T-helper 1 cell treated with Interleukin-12 subunit alpha and Interleukin-12 subunit beta and Interleukin-4 antibody, amounts not matched to agents 30 μg/mL and 1 μg/mL, for 36 hours (primary cell): Measurements from ENCODE around the gene HSD17B12.

ENCODE experiments used
- H3K27ac Mint-ChIP-seq: one replicate; pipeline ENCODE4 v1.8.0; 2021; ENCODE audit warnings: mild to moderate bottlenecking, mixed read lengths
- H3K27me3 Mint-ChIP-seq: one replicate; pipeline ENCODE4 v1.8.0; 2021; ENCODE audit warnings: low read depth, mixed read lengths
- H3K36me3 Mint-ChIP-seq: one replicate; pipeline ENCODE4 v1.8.0; 2021; ENCODE audit warnings: low read depth, mixed read lengths
- H3K4me1 Mint-ChIP-seq: one replicate; pipeline ENCODE4 v1.8.0; 2021; ENCODE audit warnings: low read depth, mixed read lengths
- H3K4me3 Mint-ChIP-seq: one replicate; pipeline ENCODE4 v1.8.0; 2021; ENCODE audit warnings: mild to moderate bottlenecking, moderate library complexity, mixed read lengths
- H3K9me3 Mint-ChIP-seq: one replicate; pipeline ENCODE4 v1.8.0; 2021; ENCODE audit warnings: mixed read lengths

The HSD17B12 gene

GRCh38 chr11:43786016-43786415 lies 105.5 kb downstream of the HSD17B12 start:
- Mint-ChIP-seq H3K4me3 (no peak overlapping the region), H3K27ac (no peak overlapping the region), H3K27me3 (no peaks in the 10 kb centered on the region), H3K9me3 (peaks cover 28% of the 10 kb centered on the region), H3K4me1 (peaks cover 3% of the 10 kb centered on the region), H3K36me3 (peaks cover 27% of the 10 kb centered on the region)

- H3K9me3 Mint-ChIP-seq = peaks cover 28% of the 10 kb centered on the region
- no peak overlapping the region for H3K27ac Mint-ChIP-seq
- peaks cover 25% of the 10 kb centered on the region for H3K36me3 Mint-ChIP-seq
- peaks cover 3% of the 10 kb centered on the region for H3K4me1 Mint-ChIP-seq
- H3K27me3 Mint-ChIP-seq = no peaks in the 10 kb centered on the region
- H3K4me3 Mint-ChIP-seq = no peak overlapping the region
Observed at GRCh38 chr11:43787824-43788223, 107.3 kb downstream of the HSD17B12 start.

DNA sequence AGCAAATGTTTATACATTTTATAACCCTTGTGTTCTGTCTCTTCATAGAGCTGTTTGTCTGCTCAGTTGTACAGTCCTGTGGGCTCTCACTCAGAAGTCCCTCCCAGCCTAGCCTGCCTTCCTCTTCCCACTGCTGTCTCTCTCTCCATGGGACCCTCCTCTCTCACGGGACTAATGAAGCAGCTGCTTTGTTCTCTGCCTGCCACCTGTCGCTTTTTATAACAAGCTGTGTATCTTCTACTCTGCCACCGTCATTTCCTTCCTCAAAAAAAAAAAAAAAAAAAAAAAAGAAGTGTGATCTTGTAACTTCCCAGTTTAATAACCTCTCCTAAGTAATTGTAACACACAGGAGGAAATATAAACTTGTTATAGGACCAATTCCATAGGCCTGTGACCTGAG lies 107.9 kb downstream of the HSD17B12 start:
- Mint-ChIP-seq H3K27me3 (no peaks in the 10 kb centered on the region), H3K9me3 (peaks cover 27% of the 10 kb centered on the region), H3K4me3 (no peak overlapping the region), H3K27ac (no peak overlapping the region), H3K4me1 (peaks cover 3% of the 10 kb centered on the region), H3K36me3 (peaks cover 23% of the 10 kb centered on the region)

DNA sequence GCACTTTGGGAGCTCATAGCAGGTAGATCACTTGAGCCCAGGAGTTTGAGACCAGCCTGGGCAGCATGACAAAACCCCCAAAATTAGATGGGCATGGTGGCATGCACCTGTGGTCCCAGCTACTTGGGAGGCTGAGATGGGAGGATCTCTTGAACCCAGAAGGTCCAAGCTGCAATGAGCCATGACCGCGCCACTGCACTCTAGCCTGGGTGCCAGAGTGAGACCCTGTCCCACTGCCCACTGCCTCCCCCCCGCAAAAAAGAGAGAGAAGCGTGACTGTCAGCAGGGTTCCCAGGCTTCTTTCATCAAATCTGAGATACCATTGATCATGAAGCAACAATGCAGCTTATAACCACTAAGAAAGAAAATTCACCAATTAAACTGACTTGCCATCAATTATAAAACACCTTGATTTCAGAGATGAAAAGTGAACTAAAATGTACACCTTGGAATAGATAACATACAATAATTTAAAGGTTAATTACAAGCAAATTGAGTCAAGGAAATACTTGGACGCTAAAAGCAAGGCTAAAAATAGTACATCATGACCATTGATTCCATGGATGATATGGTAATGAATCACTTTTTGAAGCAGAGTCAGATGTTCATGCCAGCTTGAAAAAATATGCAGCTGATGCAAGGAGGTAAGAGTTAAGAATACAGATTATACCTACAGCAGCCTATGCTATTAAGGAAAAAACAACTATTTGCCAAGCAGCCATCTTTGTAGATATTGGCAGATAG lies 109.3 kb downstream of the HSD17B12 start:
- H3K9me3 Mint-ChIP-seq = peaks cover 15% of the 10 kb centered on the region
- peaks cover 13% of the 10 kb centered on the region for H3K36me3 Mint-ChIP-seq
- peaks cover 3% of the 10 kb centered on the region for H3K4me1 Mint-ChIP-seq
- no peak overlapping the region for H3K27ac Mint-ChIP-seq
- no peaks in the 10 kb centered on the region for H3K27me3 Mint-ChIP-seq
- no peak overlapping the region for H3K4me3 Mint-ChIP-seq

DNA sequence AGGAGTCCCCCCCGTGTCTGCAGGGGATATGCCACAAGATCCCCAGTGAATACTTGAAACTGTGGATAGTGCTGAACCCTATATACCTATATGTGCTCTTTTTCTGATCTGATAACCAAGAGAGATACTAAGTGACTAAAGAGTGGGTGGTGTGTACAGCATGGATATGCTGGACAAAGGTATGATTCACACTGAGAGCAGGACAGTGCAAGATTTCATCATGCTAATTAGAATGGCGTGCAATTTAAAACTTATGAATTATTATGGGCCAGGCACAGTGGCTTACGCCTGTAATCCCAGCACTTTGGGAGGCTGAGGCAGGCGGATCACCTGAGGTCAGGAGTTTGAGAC lies 109.9 kb downstream of the HSD17B12 start:
- peaks cover 11% of the 10 kb centered on the region for H3K9me3 Mint-ChIP-seq
- no peaks in the 10 kb centered on the region for H3K27me3 Mint-ChIP-seq
- H3K4me1 Mint-ChIP-seq = peaks cover 3% of the 10 kb centered on the region
- no peak overlapping the region for H3K4me3 Mint-ChIP-seq
- peaks cover 10% of the 10 kb centered on the region for H3K36me3 Mint-ChIP-seq
- no peak overlapping the region for H3K27ac Mint-ChIP-seq

GRCh38 chr11:43797337-43797736 lies 116.8 kb downstream of the HSD17B12 start:
- Mint-ChIP-seq H3K36me3 (peaks cover 15% of the 10 kb centered on the region), H3K4me1 (no peaks in the 10 kb centered on the region), H3K27ac (no peak overlapping the region), H3K27me3 (no peaks in the 10 kb centered on the region), H3K4me3 (no peak overlapping the region), H3K9me3 (no peaks in the 10 kb centered on the region)

DNA sequence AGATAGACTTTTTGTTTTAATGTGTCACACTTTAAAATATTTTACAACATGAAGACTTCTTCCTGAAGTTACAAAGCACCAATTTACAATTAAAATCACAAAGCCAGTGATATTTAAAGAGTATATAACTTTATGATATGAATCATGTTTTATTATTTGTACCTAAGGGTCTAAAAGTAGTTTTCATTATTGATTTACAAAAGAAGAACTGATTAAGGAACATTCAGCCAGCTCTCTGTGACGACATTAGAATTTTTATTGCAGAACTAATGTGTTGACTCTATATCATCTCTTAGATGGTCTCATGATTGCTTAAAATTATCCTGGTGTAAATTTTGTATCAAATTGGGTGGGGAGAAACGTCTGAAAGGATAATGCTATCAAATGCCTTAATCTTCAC lies 117.3 kb downstream of the HSD17B12 start:
- peaks cover 15% of the 10 kb centered on the region for H3K36me3 Mint-ChIP-seq
- H3K27me3 Mint-ChIP-seq = no peaks in the 10 kb centered on the region
- no peaks in the 10 kb centered on the region for H3K4me1 Mint-ChIP-seq
- H3K4me3 Mint-ChIP-seq = no peak overlapping the region
- H3K9me3 Mint-ChIP-seq = no peaks in the 10 kb centered on the region
- no peak overlapping the region for H3K27ac Mint-ChIP-seq

GRCh38 chr11:43802509-43802908 lies 122.0 kb downstream of the HSD17B12 start:
- peaks cover 6% of the 10 kb centered on the region for H3K9me3 Mint-ChIP-seq
- no peaks in the 10 kb centered on the region for H3K27me3 Mint-ChIP-seq
- H3K4me3 Mint-ChIP-seq = no peak overlapping the region
- no peaks in the 10 kb centered on the region for H3K4me1 Mint-ChIP-seq
- H3K27ac Mint-ChIP-seq = no peak overlapping the region
- peaks cover 30% of the 10 kb centered on the region for H3K36me3 Mint-ChIP-seq

- peaks cover 30% of the 10 kb centered on the region for H3K36me3 Mint-ChIP-seq
- peaks cover 6% of the 10 kb centered on the region for H3K9me3 Mint-ChIP-seq
- no peak overlapping the region for H3K4me3 Mint-ChIP-seq
- H3K4me1 Mint-ChIP-seq = no peaks in the 10 kb centered on the region
- H3K27me3 Mint-ChIP-seq = no peaks in the 10 kb centered on the region
- H3K27ac Mint-ChIP-seq = no peak overlapping the region
Observed at GRCh38 chr11:43803766-43804165, 123.2 kb downstream of the HSD17B12 start.

- Mint-ChIP-seq H3K4me1 (no peaks in the 10 kb centered on the region), H3K27me3 (no peaks in the 10 kb centered on the region), H3K9me3 (peaks cover 6% of the 10 kb centered on the region), H3K36me3 (peaks cover 15% of the 10 kb centered on the region), H3K4me3 (no peak overlapping the region), H3K27ac (no peak overlapping the region)
Observed at GRCh38 chr11:43806976-43807375, 126.4 kb downstream of the HSD17B12 start.

- no peaks in the 10 kb centered on the region for H3K4me1 Mint-ChIP-seq
- no peak overlapping the region for H3K4me3 Mint-ChIP-seq
- H3K36me3 Mint-ChIP-seq = peaks cover 5% of the 10 kb centered on the region
- H3K27ac Mint-ChIP-seq = no peak overlapping the region
- H3K27me3 Mint-ChIP-seq = no peaks in the 10 kb centered on the region
- H3K9me3 Mint-ChIP-seq = no peaks in the 10 kb centered on the region
Observed at GRCh38 chr11:43810929-43811596, 130.5 kb downstream of the HSD17B12 start.

GRCh38 chr11:43812471-43812870 lies 131.9 kb downstream of the HSD17B12 start:
- Mint-ChIP-seq H3K36me3 (peaks cover 2% of the 10 kb centered on the region), H3K9me3 (no peaks in the 10 kb centered on the region), H3K4me3 (no peak overlapping the region), H3K27me3 (no peaks in the 10 kb centered on the region), H3K27ac (no peak overlapping the region), H3K4me1 (no peaks in the 10 kb centered on the region)

GRCh38 chr11:43818220-43818619 lies 137.7 kb downstream of the HSD17B12 start:
- H3K9me3 Mint-ChIP-seq = no peaks in the 10 kb centered on the region
- H3K4me1 Mint-ChIP-seq = no peaks in the 10 kb centered on the region
- H3K27ac Mint-ChIP-seq = no peak overlapping the region
- H3K27me3 Mint-ChIP-seq = no peaks in the 10 kb centered on the region
- H3K4me3 Mint-ChIP-seq = no peak overlapping the region
- peaks cover 12% of the 10 kb centered on the region for H3K36me3 Mint-ChIP-seq

DNA sequence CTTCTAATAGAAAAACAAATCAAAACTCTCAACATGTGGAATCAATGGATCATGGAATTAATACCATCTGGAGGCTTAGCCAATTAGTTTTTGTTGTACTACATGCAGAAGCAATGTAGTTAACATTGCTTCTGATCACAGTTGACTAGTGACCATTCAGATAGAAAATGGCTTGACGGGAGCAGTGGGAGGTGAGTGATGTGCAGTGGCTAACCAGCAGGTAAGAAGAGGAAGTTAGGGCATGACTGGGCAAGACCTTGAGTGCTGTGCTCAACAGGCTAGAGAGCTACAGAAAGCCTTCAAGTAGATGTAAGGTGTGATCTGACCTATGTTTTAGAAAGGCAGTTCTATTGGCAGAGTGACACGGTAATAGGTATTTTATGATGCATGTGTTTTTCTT lies 139.4 kb downstream of the HSD17B12 start:
- peaks cover 14% of the 10 kb centered on the region for H3K36me3 Mint-ChIP-seq

GRCh38 chr11:43823316-43823715 lies 142.8 kb downstream of the HSD17B12 start:
- Mint-ChIP-seq H3K36me3 (peaks cover 11% of the 10 kb centered on the region), H3K27me3 (no peaks in the 10 kb centered on the region), H3K4me3 (no peak overlapping the region), H3K9me3 (no peaks in the 10 kb centered on the region), H3K4me1 (no peaks in the 10 kb centered on the region), H3K27ac (no peak overlapping the region)

More for the DNA sequence above, 139.4 kb downstream of the HSD17B12 start:
- Mint-ChIP-seq H3K4me1 (no peaks in the 10 kb centered on the region), H3K9me3 (no peaks in the 10 kb centered on the region), H3K4me3 (no peak overlapping the region), H3K27ac (no peak overlapping the region), H3K27me3 (no peaks in the 10 kb centered on the region)
